ENCODE data around the gene IDE.
"Not testable (repeated sequence)": the region's sequence is repeated elsewhere in the genome, so short reads cannot be mapped to it uniquely, and the experiment has no call there.

Gene IDE

GRCh38 chr10:92490387-92490786 is 83.5 kb downstream of the IDE start:
- no peak for DNase-seq (ENCODE audit: low spot score)

- DNase-seq (ENCODE audit: low spot score), result no peak
Observed at GRCh38 chr10:92486637-92487036, 87.3 kb downstream of the IDE start.

GRCh38 chr10:92483539-92483938 is 90.4 kb downstream of the IDE start:
- DNase-seq (ENCODE audit: low spot score), result no peak

- DNase-seq (ENCODE audit: low spot score), result no peak
Observed at GRCh38 chr10:92480413-92480812, 93.5 kb downstream of the IDE start.

DNA sequence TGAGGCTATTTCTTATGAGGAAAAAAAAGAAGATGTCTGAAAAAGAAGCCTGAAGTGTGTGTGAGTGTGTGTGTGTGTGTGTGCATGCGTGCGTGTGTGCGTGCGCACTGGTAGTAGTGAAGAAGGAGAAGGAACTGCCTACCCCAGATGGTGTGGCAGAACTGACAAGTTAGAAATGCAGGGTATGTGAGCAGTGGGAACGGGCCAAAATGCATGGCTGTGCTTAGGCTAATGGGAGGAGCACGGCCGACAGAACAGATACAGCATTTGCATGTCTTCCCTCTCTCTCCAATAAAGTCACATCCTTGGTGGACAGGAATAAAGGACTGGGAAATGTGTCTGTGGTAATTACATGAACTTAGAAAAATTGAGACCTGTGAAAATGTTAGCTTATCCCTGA is 94.3 kb downstream of the IDE start:
- DNase-seq (ENCODE audit: low spot score), result no peak

- no peak for DNase-seq (ENCODE audit: low spot score)
Observed at GRCh38 chr10:92478536-92478935, 95.4 kb downstream of the IDE start.

GRCh38 chr10:92475357-92475868 is 98.5 kb downstream of the IDE start:
- no peak for DNase-seq (ENCODE audit: low spot score)

GRCh38 chr10:92470026-92470425 is 103.9 kb downstream of the IDE start:
- no peak for DNase-seq (ENCODE audit: low spot score)

DNA sequence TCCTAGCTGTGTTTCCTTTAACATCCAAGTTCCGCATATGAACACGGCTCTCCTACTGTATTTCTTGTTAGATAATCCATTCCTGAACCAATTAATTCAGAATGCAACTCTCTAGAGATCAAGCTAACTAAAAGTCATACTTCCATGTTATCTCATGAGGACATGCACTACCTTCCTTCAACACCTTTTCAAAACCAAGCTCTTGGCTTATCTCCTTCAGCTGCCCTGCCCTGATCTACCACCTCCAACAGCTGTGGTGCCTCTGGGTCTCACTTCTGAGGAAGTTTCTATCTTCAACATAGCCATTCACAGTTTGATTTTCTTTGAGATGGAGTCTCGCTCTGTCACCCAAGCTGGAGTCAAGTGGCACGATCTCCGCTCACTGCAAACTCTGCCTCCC is 109.5 kb downstream of the IDE start:
- no peak for DNase-seq (ENCODE audit: low spot score)

GRCh38 chr10:92463582-92463981 is 110.3 kb downstream of the IDE start:
- no peak for DNase-seq (ENCODE audit: low spot score)

DNA sequence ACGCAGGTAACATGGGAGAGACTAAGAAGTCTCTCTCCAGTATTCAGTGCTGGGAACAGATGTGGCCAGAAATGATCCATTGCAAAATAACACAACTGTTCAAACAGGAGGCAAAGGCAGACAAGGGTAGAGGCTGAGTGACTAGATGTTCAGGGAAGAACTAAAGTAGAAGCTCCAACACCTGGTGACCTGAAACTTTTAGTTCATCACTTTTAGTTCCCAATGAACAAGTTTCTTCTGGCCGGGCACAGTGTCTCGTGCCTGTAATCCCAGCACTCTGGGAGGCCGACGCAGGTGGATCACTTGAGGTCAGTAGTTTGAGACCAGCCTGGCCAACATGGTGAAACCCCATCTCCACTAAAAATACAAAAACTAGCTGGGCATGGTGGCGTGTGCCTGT is 118.9 kb downstream of the IDE start:
- not testable (repeated sequence) for DNase-seq (ENCODE audit: low spot score)

DNA sequence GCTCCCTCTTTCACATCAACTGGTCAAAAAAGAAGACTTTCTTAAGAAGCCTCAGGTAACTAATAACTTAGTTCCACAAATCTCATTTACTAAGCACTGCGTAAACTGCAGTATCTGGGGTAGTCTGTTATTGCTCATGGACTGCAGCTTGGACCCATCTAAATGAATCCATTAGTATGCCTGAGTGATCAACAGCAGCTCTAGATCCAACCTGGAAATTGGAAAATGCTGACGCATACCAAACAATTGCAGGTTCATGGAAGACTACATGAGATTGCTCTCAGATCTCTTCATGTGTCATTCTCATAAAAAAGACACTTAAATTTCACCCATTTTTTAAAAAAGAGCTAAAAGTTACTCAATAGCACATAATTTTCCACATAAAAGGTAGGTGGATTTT is 121.6 kb downstream of the IDE start:
- no peak for DNase-seq (ENCODE audit: low spot score)

DNA sequence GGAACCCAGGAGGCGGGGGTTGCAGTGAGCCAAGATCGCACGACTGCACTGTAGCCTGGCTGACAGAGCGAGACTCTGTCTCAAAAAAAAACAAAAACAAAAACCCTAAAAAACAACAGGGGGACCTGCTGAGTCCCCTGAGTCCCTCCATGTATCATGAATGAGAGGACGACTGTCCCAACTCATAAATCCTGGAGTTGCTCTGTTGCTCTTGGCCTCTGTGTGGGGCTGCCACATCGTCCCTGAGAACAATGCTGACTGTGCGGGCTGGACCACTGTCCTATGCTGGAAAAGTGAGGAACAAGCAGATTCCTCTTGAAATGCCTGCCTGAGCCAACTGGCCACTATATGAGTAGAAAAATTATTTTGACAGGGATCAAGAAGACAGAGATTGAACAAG is 122.5 kb downstream of the IDE start:
- DNase-seq (ENCODE audit: low spot score), result no peak

- no peak for DNase-seq (ENCODE audit: low spot score)
Observed at GRCh38 chr10:92450896-92451295, 123.0 kb downstream of the IDE start.

DNA sequence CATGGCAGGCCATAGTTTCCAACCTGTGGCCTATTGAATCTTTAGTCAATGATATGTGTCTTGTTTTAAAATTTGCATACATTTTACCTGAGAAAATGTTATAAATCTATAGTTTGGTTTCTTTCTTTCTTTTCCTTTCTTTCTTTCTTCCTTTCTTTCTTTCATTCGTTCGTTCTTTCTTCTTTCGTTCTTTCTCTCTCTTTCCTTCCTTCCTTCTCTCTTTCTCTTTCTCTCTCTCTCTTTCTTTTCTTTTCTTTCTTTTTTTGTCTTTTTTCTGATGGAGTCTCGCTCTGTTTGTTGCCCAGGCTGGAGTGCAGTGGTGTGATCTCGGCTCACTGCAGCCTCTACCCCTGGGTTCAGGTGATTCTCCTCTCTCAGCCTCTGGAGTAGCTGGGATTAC is 133.3 kb downstream of the IDE start:
- DNase-seq (ENCODE audit: low spot score), result no peak

GRCh38 chr10:92438220-92438619 is 135.7 kb downstream of the IDE start:
- no peak for DNase-seq (ENCODE audit: low spot score)

GRCh38 chr10:92436611-92437010 is 137.3 kb downstream of the IDE start:
- DNase-seq (ENCODE audit: low spot score), result no peak

DNA sequence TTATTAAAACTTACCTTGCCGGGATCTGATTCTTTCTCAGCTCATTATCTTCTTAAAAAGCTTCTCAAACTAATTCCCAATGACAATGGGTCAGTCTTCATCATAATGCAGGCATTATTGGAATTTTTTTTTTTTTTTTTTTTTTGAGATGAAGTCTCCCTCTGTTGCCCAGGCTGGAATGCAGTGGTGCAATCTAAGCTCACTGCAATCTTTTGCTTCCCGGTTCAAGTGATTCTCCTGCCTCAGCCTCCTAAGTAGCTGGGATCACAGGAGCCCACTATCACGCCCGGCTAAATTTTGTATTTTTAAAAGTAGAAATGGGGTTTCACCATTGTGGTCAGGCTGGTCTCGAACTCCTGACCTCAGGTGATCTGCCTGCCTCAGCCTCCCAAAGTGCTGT is 137.8 kb downstream of the IDE start:
- DNase-seq (ENCODE audit: low spot score), result not testable (repeated sequence)

- DNase-seq (ENCODE audit: low spot score), result no peak
Observed at GRCh38 chr10:92434385-92434784, 139.5 kb downstream of the IDE start.

DNA sequence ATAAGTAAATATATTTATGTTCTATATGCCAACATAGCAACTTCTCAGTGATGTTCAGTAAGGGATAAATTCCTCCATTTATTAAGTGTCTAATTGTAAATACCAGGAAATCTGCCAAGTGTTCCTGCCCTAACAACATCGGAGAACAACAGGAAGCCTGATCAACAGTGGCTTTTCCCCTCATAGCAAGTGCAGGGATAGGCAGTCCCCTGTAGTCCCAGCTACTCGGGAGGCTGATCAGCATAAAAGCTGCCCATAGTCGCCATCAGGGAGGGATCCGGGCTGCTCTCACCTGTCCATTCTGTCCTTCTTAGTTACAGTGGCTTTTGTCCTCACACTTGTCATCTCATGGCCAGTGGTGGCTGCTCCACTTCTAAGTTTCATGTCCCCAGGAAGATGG is 141.3 kb downstream of the IDE start:
- DNase-seq (ENCODE audit: low spot score), result no peak

- no peak for DNase-seq (ENCODE audit: low spot score)
Observed at GRCh38 chr10:92430103-92430502, 143.8 kb downstream of the IDE start.

- DNase-seq (ENCODE audit: low spot score), result no peak
Observed at GRCh38 chr10:92421550-92421949, 152.3 kb downstream of the IDE start.

DNA sequence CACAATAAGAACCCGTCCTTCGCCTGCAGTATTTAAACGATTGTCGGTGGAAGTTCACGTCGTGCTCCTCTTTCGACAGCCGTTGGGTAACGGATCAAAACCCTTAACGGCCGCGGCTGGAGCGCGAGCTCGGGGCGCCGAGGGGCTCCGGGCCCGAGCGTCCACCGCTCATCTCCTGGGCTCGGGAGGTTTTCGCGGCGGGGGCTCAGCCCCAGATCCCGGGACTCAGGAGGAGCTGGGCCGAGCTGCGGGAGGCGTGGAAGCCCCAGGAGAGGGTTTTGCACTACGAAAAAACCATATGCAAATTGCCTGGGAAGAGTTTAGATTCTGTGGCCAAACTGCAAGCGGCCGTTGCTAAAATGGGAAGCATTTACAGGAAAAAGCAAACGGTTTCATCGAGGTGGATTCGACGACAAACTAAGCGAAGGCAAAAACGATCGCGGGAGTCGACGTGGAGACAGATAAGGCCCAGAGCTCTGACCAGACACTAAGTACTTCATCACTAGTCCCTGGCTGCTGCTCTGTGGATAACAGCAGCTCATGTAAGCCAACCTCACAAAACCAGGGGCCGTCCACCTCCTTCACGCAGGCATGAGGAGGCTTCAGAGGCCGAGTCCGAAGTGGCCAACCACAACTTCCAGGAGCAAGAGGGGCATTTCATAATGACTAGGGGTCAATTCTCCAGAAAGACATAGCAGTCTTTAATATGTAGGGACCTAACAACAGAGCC is 153.2 kb downstream of the IDE start:
- no peak for DNase-seq (ENCODE audit: low spot score)
